PC-9 (cell line): ENCODE measurements around the gene ACTG1. TPM values are rescaled to one million over a fixed set of nuclear protein-coding genes. Genes with fewer than 3 reads are reported as not detected.
"Not testable (repeated sequence)": the region's sequence is repeated elsewhere in the genome, so short reads cannot be mapped to it uniquely, and the experiment has no call there.

Source experiments
- BruUV-seq: library from RNA; stranded (reverse); fragments of 400-500 nt; replicated peaks from 2 replicates; lab custom pipeline; 2021; lab: Mats Ljungman, UMichigan
- CTCF ChIA-PET: fragments of 300-600 bp; sonication (Branson Sonifier 250); formaldehyde crosslinking; loops from one replicate; lab custom pipeline; 2022; ENCODE audit warnings: antibody characterized with exemption; lab: Charles Lee
- POLR2A ChIA-PET: fragments of 300-600 bp; sonication (Branson Sonifier 250); formaldehyde crosslinking; loops from one replicate; lab custom pipeline; 2022; ENCODE audit warnings: antibody characterized with exemption; ENCODE audit not compliant: unreplicated experiment; lab: Charles Lee
- DNase-seq, 2 experiments: peaks; one replicate each; pipeline versions ENCODE4 v3.0.0 to v3.0.0-alpha.2; 2015 to 2022; ENCODE audit warnings: mixed read lengths in 1 of 2
- H2AFZ ChIP-seq: fragments of 200-600 bp; sonication (generic); 2 replicates; pipeline ENCODE4 v1.8.1; 2017; ENCODE audit warnings: antibody characterized with exemption
- H3F3A ChIP-seq: fragments of 200-600 bp; sonication (generic); 2 replicates; pipeline ENCODE4 v1.8.1; 2017; ENCODE audit warnings: antibody characterized with exemption, mild to moderate bottlenecking, low read depth; ENCODE audit not compliant: insufficient read depth
- H3K27ac ChIP-seq: fragments of 200-600 bp; sonication (generic); 2 replicates; pipeline ENCODE4 v1.6.1; 2016; ENCODE audit warnings: mixed run types
- H3K27me3 ChIP-seq: fragments of 200-600 bp; sonication (generic); 2 replicates; pipeline ENCODE4 v1.6.1; 2016; ENCODE audit warnings: low read depth, mixed run types; ENCODE audit not compliant: insufficient read depth
- H3K36me3 ChIP-seq: fragments of 200-600 bp; sonication (generic); 2 replicates; pipeline ENCODE4 v1.6.1; 2016; ENCODE audit warnings: low read depth, mixed run types
- H3K4me1 ChIP-seq: fragments of 200-600 bp; sonication (generic); replicated peaks from 2 replicates; pipeline ENCODE4 v1.6.1; 2016; ENCODE audit warnings: mixed run types; ENCODE audit not compliant: insufficient read depth
- H3K4me2 ChIP-seq: fragments of 200-600 bp; sonication (generic); 2 replicates; pipeline ENCODE4 v1.6.1; 2017; ENCODE audit warnings: mixed run types
- H3K4me3 ChIP-seq: fragments of 200-600 bp; sonication (generic); 2 replicates; pipeline ENCODE4 v1.6.1; 2016; ENCODE audit warnings: mixed run types
- H3K79me2 ChIP-seq: fragments of 200-600 bp; sonication (generic); 2 replicates; pipeline ENCODE4 v1.6.1; 2017; ENCODE audit warnings: low read depth, mixed run types
- H3K9me2 ChIP-seq: fragments of 200-600 bp; sonication (generic); 2 replicates; pipeline ENCODE4 v1.8.1; 2017; ENCODE audit warnings: mild to moderate bottlenecking; ENCODE audit not compliant: insufficient read depth
- H3K9me3 ChIP-seq: fragments of 200-600 bp; sonication (generic); 2 replicates; pipeline ENCODE4 v1.8.1; 2016; ENCODE audit warnings: low read depth; ENCODE audit not compliant: insufficient read depth
- H4K20me1 ChIP-seq: fragments of 200-600 bp; sonication (generic); 2 replicates; pipeline ENCODE4 v1.8.1; 2017; ENCODE audit not compliant: insufficient read depth
- EZH2 ChIP-seq: fragments of 200-600 bp; sonication (generic); IDR thresholded peaks from 2 replicates; pipeline ENCODE4 v1.8.0; 2017; ENCODE audit warnings: antibody characterized with exemption, low read depth
- intact Hi-C: fragments of 100-400 bp; cut with micrococcal nuclease; formaldehyde crosslinking; loops from one replicate; pipeline ENCODE4 v1.10.0; 2022; ENCODE audit not compliant: unreplicated experiment
- total RNA-seq: library from RNA; stranded (reverse); gene quantifications from 2 replicates; pipeline ENCODE4 v1.2.3, GENCODE V29; 2021
- TF ChIP-seq, protein P1 (sequence below): fragments of 200-600 bp; sonication (generic); conservative IDR thresholded peaks from 2 replicates; pipeline ENCODE4 v1.6.1; 2017; ENCODE audit warnings: mixed run types, antibody characterized with exemption, mild to moderate bottlenecking, moderate library complexity

Gene ACTG1
- total RNA-seq, 1 experiment from 2014 or later: 3,629 TPM

- H2AFZ ChIP-seq: no peak overlapping the region
- intact Hi-C loops: no loop called here
- no peak overlapping the region for H3K4me2 ChIP-seq
- no peaks in the 10 kb centered on the region for H3K36me3 ChIP-seq
- ChIA-PET POLR2A (no interaction called here), CTCF (no interaction called here)
- H3K9me2 ChIP-seq: no peaks in the 10 kb centered on the region
- no peak for TF ChIP-seq EZH2
- TF ChIP-seq, protein P1, sequence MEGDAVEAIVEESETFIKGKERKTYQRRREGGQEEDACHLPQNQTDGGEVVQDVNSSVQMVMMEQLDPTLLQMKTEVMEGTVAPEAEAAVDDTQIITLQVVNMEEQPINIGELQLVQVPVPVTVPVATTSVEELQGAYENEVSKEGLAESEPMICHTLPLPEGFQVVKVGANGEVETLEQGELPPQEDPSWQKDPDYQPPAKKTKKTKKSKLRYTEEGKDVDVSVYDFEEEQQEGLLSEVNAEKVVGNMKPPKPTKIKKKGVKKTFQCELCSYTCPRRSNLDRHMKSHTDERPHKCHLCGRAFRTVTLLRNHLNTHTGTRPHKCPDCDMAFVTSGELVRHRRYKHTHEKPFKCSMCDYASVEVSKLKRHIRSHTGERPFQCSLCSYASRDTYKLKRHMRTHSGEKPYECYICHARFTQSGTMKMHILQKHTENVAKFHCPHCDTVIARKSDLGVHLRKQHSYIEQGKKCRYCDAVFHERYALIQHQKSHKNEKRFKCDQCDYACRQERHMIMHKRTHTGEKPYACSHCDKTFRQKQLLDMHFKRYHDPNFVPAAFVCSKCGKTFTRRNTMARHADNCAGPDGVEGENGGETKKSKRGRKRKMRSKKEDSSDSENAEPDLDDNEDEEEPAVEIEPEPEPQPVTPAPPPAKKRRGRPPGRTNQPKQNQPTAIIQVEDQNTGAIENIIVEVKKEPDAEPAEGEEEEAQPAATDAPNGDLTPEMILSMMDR: no peak
- no peaks in the 10 kb centered on the region for H3K79me2 ChIP-seq
- no TSS peak for BruUV-seq
- no peaks in the 10 kb centered on the region for H3F3A ChIP-seq
- no peak for DNase-seq
- H3K4me3 ChIP-seq: no peak overlapping the region
- no peaks in the 10 kb centered on the region for H3K4me1 ChIP-seq
- H3K9me3 ChIP-seq: no peaks in the 10 kb centered on the region
- no peaks in the 10 kb centered on the region for H4K20me1 ChIP-seq
- peaks cover 8% of the 10 kb centered on the region; the same call in 1 of the 2 replicates for H3K27me3 ChIP-seq
- no peak overlapping the region for H3K27ac ChIP-seq
These were observed 20.1 kb upstream of the ACTG1 start for GRCh38 chr17:81532490-81533287.

DNA sequence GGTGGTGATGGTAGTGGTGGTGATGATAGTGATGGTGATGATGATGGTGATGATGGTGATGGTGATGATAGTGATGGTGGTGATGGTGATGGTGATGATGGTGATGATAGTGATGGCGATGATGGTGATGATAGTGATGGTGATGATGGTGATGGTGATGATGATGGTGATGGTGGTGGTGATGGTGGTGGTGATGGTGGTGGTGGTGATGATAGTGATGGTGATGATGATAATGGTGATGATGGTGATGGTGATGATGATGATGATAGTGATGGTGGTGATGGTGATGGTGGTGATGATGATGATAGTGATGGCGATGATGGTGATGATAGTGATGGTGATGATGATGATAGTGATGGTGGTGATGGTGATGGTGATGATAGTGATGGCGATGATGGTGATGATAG lies 19.4 kb upstream of the ACTG1 start:
- CTCF ChIA-PET, intact Hi-C loops, POLR2A ChIA-PET, H3K4me3 ChIP-seq, H3K27ac ChIP-seq, H3K79me2 ChIP-seq, BruUV-seq, H3K9me2 ChIP-seq, DNase-seq, H2AFZ ChIP-seq, H4K20me1 ChIP-seq, H3K4me1 ChIP-seq, H3F3A ChIP-seq, H3K27me3 ChIP-seq, H3K9me3 ChIP-seq, H3K4me2 ChIP-seq, H3K36me3 ChIP-seq: not testable (repeated sequence)

DNA sequence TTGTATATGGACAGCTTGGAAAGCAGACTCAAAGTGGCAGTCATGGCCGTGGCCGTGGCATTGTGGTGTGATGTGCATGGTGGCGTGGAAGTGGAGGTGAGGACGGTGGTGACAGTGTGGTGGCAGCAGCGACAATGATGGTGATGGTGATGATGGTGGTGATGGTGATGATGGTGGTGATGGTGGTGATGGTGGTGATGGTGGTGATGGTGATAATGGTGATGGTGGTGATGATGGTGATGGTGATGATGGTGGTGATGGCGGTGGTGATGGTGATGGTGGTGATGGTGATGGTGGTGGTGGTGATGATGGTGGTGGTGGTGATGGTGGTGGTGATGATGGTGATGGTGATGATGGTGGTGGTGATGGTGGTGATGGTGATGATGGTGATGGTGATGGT lies 18.4 kb upstream of the ACTG1 start:
- H3K9me3 ChIP-seq, DNase-seq, BruUV-seq, H3K36me3 ChIP-seq, CTCF ChIA-PET, H3K27ac ChIP-seq, H3K4me2 ChIP-seq, H4K20me1 ChIP-seq, intact Hi-C loops, H3K79me2 ChIP-seq, POLR2A ChIA-PET, H3F3A ChIP-seq, H2AFZ ChIP-seq, H3K4me3 ChIP-seq, H3K4me1 ChIP-seq, H3K9me2 ChIP-seq, H3K27me3 ChIP-seq: not testable (repeated sequence)

DNA sequence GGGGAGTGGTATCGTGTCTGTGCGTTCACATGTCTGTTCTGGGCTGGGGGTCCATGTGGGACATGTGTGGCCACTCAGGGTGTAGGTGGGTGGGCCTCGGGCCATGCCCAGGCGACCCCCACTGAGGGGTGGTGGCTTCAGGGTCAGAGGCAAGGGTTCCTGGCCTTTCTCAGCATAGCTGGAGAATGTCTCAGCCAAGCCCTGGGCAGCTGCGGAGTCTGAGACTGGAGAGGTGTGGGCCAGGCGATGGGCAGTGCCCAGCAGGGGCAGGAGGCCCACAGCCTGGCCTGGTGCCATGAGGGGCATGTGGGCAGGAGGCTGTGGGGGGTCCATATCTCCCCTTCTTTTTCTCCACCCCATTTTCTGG lies 16.8 kb upstream of the ACTG1 start:
- Histone ChIP-seq H3K27ac (no peak overlapping the region), H3K9me2 (no peaks in the 10 kb centered on the region), H3K4me3 (no peak overlapping the region), H3K36me3 (no peaks in the 10 kb centered on the region), H3K4me2 (no peak overlapping the region), H4K20me1 (no peaks in the 10 kb centered on the region), H3K9me3 (no peaks in the 10 kb centered on the region), H3K79me2 (no peaks in the 10 kb centered on the region), H2AFZ (no peak overlapping the region), H3K27me3 (peaks cover 8% of the 10 kb centered on the region; the same call in 1 of the 2 replicates), H3F3A (no peaks in the 10 kb centered on the region), H3K4me1 (no peaks in the 10 kb centered on the region)
- intact Hi-C loops: no loop called here
- no TSS peak for BruUV-seq
- CTCF ChIA-PET: no interaction called here
- POLR2A ChIA-PET: no interaction called here
- DNase-seq: no peak
- no peak for TF ChIP-seq EZH2
- TF ChIP-seq, protein P1: no peak
